C1 segment of cervical spinal cord (tissue), 14 donors: Measurements from ENCODE around the gene ARHGEF7.

Experiments
- DNase-seq, 14 donors: peaks; one replicate each; lab custom pipeline; 2025; lab: John Stamatoyannopoulos, UW

Gene ARHGEF7

GRCh38 chr13:111110054-111110453, 5.1 kb upstream of the ARHGEF7 start:
- no peak for DNase-seq

DNA sequence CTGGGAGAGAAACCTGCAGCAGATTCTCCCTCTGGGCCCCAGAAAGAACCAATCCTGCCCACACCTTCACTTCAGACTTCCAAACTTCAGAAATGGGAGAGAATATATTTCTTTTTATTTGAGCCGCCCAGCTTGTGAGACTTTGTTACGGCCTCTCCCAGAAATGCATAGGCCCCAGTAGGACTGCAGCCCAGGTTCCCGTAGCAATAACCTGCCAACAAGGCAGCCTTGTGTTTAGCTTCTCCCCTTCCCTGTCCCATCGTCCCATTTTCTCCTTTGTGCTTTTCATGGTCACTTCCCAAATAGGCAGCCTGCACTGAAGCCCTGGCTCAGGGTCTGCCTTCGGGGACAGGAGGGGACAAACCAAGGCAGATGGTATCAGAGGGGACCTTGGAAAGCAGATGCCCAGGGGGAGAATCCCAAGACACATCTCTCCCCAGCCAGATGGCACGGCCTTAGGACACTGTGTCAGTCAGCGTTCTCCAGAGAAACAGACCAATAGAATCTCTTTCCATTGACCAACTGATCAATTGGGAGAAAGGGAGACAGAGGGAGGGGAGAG, 3.7 kb upstream of the ARHGEF7 start:
- no peak for DNase-seq

- no peak for DNase-seq
Measured at GRCh38 chr13:111112196-111112595, 2.9 kb upstream of the ARHGEF7 start.

DNA sequence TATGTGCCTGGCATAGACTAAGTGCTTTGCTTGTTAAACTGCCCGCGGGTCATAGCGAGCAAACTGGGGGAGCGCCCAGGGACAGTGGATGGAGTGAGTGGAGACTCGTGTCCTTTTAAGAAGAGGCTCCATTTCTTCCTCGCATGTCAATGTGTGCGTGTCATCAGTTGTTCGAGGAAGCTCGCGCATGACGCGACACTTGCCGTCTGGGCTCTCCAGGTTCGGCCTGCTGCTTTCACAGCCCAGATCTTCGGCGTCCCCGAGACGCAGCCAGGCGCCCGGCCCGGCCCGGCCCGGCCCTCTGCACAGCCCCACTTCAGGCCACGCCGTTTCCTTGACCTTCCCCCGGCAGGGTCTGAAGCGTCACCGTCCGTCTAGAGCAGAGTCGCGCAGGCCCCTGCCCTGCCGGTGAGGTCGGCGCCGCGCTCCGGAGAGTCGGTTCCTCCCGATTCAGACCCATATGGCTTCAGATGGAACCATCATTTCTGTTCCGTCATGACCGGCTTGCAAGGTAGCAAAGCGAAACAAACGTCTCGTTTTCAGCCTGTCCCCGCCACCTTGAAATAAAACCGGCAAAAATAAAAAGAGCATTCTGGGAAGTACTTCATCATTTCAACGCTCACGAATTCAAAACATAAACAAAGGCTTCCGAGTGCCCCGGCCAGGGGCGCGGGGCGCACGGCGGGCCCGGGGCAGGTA, 599 bp upstream of the ARHGEF7 start:
- DNase-seq, result peak in 1 of 14 donors; percentile 62

DNA sequence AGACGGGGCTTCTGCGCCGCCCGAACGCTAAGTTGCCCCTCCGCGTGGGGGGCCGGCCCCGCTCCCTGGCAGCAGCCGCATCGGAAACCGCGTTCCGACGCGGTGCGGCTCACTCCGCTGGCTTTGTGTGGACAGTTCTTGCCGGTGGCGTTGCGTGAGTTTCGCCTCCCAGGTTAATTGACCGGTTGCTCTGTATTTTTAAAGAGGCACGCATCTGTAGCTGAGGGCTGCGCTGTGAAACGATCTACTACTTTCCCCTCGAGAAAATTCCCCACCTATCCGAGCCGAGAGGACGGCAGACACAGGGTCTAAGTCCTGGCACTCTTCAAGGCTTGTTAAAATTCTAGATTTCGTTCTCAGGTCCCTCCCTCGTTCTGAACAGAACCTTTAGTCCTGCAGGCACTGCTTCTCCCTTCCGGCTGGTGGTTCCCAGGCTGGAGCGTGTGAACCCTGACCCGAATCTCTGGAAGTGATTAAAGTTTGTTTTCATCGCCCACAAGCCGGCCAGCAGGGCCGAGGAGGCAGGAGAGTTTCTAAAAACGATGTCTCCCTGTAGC, 933 bp downstream of the ARHGEF7 start:
- peak in 1 of 14 donors; percentile 26 for DNase-seq

DNA sequence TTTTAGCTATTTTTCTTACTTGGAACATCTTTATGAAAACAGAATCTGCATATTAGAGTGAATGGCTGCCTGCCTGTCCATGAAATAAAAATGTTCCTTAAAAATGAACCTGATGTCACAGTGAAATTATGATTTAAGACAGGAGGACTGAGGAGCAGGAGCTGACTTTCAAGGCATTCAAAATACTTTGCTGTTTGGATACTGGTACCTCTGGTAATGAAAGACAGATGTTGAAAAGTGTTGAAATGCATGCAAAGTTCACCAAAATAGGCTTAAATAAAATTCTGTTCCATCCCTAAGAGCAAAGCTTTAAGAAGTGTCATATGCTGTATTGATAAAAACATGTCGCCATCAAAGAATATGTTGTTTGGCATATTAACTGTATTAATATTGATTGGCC, 1.7 kb downstream of the ARHGEF7 start:
- no peak for DNase-seq

- DNase-seq, result no peak
Measured at GRCh38 chr13:111117289-111117688, 2.2 kb downstream of the ARHGEF7 start.

DNA sequence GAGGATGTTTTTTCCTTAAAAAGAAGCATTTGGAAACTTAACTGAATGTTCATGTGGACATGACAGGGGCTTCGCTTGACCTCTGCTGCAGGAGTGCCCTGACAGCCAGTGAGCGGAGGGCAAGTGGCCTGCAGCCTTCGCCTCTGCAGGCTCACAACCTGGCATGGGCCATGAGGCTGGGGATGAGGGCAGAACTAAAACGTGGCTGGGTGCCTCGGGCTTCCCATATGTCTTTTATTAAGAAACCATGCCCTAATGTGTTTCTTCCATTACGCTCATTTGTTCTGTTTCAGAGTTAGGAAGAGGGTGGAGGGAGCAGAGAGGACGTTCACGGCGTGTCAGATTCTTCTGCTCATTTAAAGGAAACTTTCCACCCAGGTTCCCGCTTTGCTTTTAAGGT, 2.9 kb downstream of the ARHGEF7 start:
- no peak for DNase-seq

GRCh38 chr13:111118898-111119607, 3.9 kb downstream of the ARHGEF7 start:
- no peak for DNase-seq

- DNase-seq, result no peak
Measured at GRCh38 chr13:111119966-111120365, 4.9 kb downstream of the ARHGEF7 start.

- no peak for DNase-seq
Measured at GRCh38 chr13:111120422-111120821, 5.3 kb downstream of the ARHGEF7 start.

GRCh38 chr13:111120913-111121312, 5.8 kb downstream of the ARHGEF7 start:
- no peak for DNase-seq

DNA sequence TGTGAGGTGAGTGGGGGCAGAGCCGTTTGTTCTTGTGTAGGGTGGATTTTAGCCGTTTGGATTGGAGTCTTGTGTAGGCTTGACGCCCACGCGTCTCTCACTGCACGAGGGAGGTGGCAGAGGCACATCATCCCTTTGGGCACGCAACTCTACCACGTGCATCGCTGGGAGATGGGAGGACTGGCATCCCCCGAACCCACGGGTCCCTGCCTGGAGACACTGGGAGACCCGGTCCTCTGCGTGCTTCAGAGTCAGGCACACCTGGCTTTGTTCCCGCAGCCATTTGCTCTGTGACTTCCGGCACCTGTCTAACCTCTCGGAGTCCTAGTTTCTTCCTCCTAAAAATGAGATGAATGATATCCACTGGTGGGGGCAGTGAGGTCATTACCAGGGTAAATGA, 6.4 kb downstream of the ARHGEF7 start:
- DNase-seq, result no peak

DNA sequence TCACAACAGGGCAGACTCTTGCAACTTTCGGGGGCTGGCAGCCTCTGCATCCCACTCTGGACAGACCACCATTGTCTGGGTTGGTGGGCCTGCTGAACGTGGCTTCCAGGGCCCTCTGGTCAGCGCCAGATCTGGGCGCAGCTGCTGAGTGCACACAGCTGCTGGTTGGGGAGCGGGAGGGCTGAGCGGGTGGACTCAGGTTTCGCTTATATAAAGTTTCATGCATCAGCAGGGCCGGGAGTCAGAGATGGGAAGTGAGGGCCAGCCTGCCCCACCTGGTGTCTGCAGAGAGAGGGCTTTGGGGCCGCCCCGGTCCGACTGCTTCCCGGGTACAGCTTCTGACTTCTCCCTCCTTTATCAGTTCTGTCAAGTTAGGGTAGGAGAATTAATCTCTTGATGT, 6.9 kb downstream of the ARHGEF7 start:
- no peak for DNase-seq

- DNase-seq, result no peak
Measured at GRCh38 chr13:111122631-111123030, 7.5 kb downstream of the ARHGEF7 start.

DNA sequence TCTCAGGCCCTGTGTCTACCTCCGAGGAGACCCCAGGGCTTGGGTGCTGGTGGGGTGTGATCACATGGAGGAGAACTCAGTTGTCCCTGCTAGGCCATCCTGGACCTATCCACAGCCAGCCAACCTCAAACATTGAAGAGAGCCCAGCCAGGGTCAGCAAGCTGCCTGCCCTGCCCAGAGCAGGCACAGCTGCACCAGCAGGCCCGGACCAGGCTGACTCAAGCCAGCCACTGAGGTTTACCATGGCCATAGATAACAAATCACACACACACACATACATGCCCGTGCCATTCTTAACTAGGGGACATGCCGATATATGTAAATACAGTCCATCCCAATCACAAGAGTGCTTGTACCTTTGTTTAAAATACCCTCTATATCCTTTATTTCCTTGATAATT, 8.1 kb downstream of the ARHGEF7 start:
- DNase-seq, result no peak

DNA sequence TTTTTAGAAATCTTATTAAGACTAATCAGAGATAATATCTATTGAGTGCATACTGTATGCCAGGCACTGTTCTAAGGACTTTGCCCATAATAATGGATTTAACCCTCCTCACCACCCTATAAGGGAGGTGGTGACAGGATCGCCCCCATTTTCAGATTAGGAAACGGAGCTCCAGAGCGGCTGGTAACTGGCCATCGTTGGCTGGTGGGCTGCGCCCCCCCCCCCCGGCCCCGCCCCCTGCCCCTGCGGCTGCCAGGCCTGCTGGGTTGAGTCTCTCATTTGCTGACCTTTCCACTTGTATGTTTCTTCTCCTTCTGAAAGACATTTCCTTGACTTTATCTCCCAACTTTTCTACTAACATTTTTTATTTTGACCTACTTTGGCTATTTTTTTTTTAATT, 8.5 kb downstream of the ARHGEF7 start:
- no peak for DNase-seq

- DNase-seq, result no peak
Measured at GRCh38 chr13:111126509-111126908, 11.4 kb downstream of the ARHGEF7 start.

- no peak for DNase-seq
Measured at GRCh38 chr13:111129465-111130115, 14.5 kb downstream of the ARHGEF7 start.

DNA sequence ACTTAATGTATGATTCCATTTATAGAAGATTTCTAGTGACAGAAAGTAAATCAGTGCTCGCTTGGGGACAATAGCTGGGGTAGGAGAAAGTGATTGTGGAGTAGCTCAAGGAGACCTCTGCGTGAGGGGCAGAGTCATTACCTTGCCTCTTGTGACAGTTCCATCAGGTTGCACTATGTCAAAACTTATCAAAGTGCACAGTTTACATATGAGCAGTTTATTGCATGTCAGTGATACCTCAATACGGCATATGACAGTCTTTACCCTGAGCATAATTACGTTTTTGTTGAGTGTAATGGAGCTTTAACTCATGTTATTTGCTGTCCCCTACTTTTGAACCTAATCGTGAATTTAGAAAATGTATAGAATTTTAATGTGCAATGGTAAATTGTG, 15.0 kb downstream of the ARHGEF7 start:
- DNase-seq, result no peak

DNA sequence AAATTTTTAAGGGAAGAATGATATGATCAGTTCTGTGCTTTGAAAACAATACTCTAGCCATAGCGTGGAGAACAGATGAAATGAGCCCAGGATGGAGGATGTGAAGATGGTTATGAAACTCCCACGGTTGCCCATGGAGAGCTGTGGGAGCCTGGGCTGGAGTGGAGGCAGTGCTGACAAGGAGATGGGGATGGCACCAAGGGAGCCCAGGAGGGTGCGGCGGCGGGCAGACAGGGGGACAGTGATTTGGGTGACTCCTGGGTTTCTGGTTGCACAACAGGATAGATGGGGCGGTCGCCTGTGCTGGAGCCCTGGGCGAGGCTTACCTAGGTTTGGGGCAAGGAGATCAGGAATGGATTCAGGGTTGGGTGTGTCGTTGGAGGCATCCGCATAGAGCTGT, 15.9 kb downstream of the ARHGEF7 start:
- no peak for DNase-seq

DNA sequence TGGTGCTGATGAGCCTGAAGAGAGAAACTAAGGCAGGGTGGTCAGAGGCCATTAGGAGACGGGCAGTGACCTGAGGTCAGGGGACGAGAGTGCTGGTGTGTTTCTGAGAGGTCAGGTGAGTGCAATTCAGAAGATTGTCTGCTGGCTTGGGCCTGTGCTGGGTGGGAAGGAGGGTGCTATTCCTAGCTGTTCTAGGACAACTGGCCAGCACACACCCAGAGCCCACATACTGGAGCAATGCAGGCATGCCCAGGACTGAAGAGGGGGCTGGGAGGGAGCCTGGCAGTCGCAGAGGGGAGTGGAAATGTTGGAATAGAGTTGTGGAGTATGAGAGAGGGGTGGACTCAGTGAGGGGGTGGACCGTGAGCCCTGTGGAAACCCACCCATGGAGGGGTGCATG, 16.5 kb downstream of the ARHGEF7 start:
- DNase-seq, result no peak
